Liver (tissue), 9 donors: ENCODE measurements around the gene DEPDC5. TPM values are rescaled to one million over a fixed set of nuclear protein-coding genes. Genes with fewer than 3 reads are reported as not detected.

ENCODE experiments used
- DNase-seq: peaks from one replicate; pipeline ENCODE4 v3.0.0-alpha.2; 2017; ENCODE audit warnings: low spot score
- H3K27ac ChIP-seq, 2 donors: one replicate each; pipeline ENCODE4 v1.7.0; 2013; ENCODE audit warnings: inconsistent platforms in 2 of 2, low read length in 2 of 2, control low read depth in 1 of 2, low read depth in 1 of 2, mild to moderate bottlenecking in 1 of 2
- H3K27me3 ChIP-seq, 4 donors: one replicate each; pipeline versions ENCODE4 v1.6.1 to v1.7.0; 2013; ENCODE audit warnings: low read length in 3 of 4, inconsistent platforms in 1 of 4, mild to moderate bottlenecking in 1 of 4, moderate library complexity in 1 of 4; ENCODE audit not compliant: control insufficient read depth in 4 of 4, insufficient read depth in 4 of 4
- H3K36me3 ChIP-seq, 4 donors: one replicate each; pipeline versions ENCODE4 v1.6.1 to v1.7.0; 2013; ENCODE audit warnings: low read length in 3 of 4, mild to moderate bottlenecking in 3 of 4, low read depth in 1 of 4, moderate library complexity in 1 of 4; ENCODE audit not compliant: control insufficient read depth in 4 of 4, insufficient read depth in 3 of 4
- H3K4me1 ChIP-seq, 4 donors: one replicate each; pipeline versions ENCODE4 v1.6.1 to v1.7.0; 2013; ENCODE audit warnings: low read length in 3 of 4, mild to moderate bottlenecking in 3 of 4, moderate library complexity in 1 of 4; ENCODE audit not compliant: control insufficient read depth in 4 of 4, insufficient read depth in 4 of 4
- H3K4me3 ChIP-seq, 3 donors: one replicate each; pipeline versions ENCODE4 v1.6.1 to v1.7.0; 2013; ENCODE audit warnings: low read length in 3 of 3, control low read depth in 1 of 3, low read depth in 1 of 3, mild to moderate bottlenecking in 1 of 3
- H3K9ac ChIP-seq, 2 donors: one replicate each; pipeline ENCODE4 v1.7.0; 2013; ENCODE audit warnings: low read length in 2 of 2, mild to moderate bottlenecking in 2 of 2, moderate library complexity in 2 of 2, control low read depth in 1 of 2, low read depth in 1 of 2
- H3K9me3 ChIP-seq, 4 donors: one replicate each; pipeline versions ENCODE4 v1.6.1 to v1.7.0; 2013; ENCODE audit warnings: low read length in 3 of 4; ENCODE audit not compliant: control insufficient read depth in 4 of 4
- FOXA1 ChIP-seq: IDR thresholded peaks from 2 replicates; pipeline ENCODE4 v1.6.1; 2016; ENCODE audit warnings: antibody characterized with exemption
- FOXA2 ChIP-seq: IDR thresholded peaks from 2 replicates; pipeline ENCODE4 v1.6.1; 2016; ENCODE audit warnings: antibody characterized with exemption
- GABPA ChIP-seq, 2 donors: IDR thresholded peaks in 1 of 2; conservative IDR thresholded peaks in 1 of 2; 2 replicates each; pipeline ENCODE4 v1.6.1; 2016; ENCODE audit warnings: antibody characterized with exemption in 2 of 2, mild to moderate bottlenecking in 1 of 2, moderate library complexity in 1 of 2
- HNF4A ChIP-seq, 2 donors: conservative IDR thresholded peaks; 2 replicates each; pipeline ENCODE4 v1.6.1; 2016; ENCODE audit warnings: antibody characterized with exemption in 2 of 2, mild to moderate bottlenecking in 2 of 2
- HNF4G ChIP-seq: IDR thresholded peaks from 2 replicates; pipeline ENCODE4 v1.6.1; 2016; ENCODE audit warnings: antibody characterized with exemption
- MAX ChIP-seq: IDR thresholded peaks from 2 replicates; pipeline ENCODE4 v1.6.1; 2016; ENCODE audit warnings: antibody characterized with exemption
- RAD21 ChIP-seq, 2 donors: IDR thresholded peaks; 2 replicates each; pipeline ENCODE4 v1.6.1; 2016; ENCODE audit warnings: antibody characterized with exemption in 2 of 2, mild to moderate bottlenecking in 2 of 2
- REST ChIP-seq: IDR thresholded peaks from 2 replicates; pipeline ENCODE4 v1.6.1; 2016; ENCODE audit warnings: antibody characterized with exemption, mild to moderate bottlenecking
- RXRA ChIP-seq, 2 donors: IDR thresholded peaks; 2 replicates each; pipeline ENCODE4 v1.6.1; 2017 to 2018; ENCODE audit warnings: antibody characterized with exemption in 2 of 2, mild to moderate bottlenecking in 1 of 2
- YY1 ChIP-seq: IDR thresholded peaks from 2 replicates; pipeline ENCODE4 v1.6.1; 2016; ENCODE audit warnings: antibody characterized with exemption, mild to moderate bottlenecking
- WGBS: extraction: QIAGEN DNeasy Blood & Tissue Kit; methylation state at CpG from one replicate; pipeline ENCODE4 v1.1.7; 2013; 5-methylcytosine and 5-hydroxymethylcytosine counted together
- polyA plus RNA-seq, 2 donors: library from polyadenylated mRNA; stranded (reverse) in 1 of 2; unstranded in 1 of 2; fragments of 200-250 nt in 1 of 2; fragments of >200 nt in 1 of 2; fragmentation: Nextera tagmentation in 1 of 2; extraction: Ambion mirVana in 1 of 2; gene quantifications; one replicate each; pipeline versions ENCODE4 v1.2.1 to v1.2.3, GENCODE V29; 2013 to 2015
- total RNA-seq, 2 donors: library from RNA; depleted of rRNA; stranded (reverse); fragments of >200 nt; gene quantifications; one replicate each; pipeline ENCODE4 v1.2.3, GENCODE V29; 2014
- TF ChIP-seq, protein P1 (sequence below): fragments of 150-350 bp; IDR thresholded peaks from 2 replicates; pipeline ENCODE4 v1.5.1; 2017; ENCODE audit warnings: improper control_type of control experiment, low read depth, low read length; ENCODE audit not compliant: missing input control
- TF ChIP-seq, protein P2 (sequence below): IDR thresholded peaks from 2 replicates; pipeline ENCODE4 v1.6.1; 2016; ENCODE audit warnings: antibody characterized with exemption
- donor health status: healthy.
- donor health status: healthy.
- donor health status: healthy.
- donor health status: healthy.
- donor health status: healthy.

DEPDC5 gene
- total and polyA plus RNA-seq, 4 donors = 5.5 to 19.4 (median 12.6) TPM

- H3K9me3 ChIP-seq = no peaks in the 10 kb centered on the region
Observed at GRCh38 chr22:31932863-31933262, 179.0 kb downstream of the DEPDC5 start.

DNA sequence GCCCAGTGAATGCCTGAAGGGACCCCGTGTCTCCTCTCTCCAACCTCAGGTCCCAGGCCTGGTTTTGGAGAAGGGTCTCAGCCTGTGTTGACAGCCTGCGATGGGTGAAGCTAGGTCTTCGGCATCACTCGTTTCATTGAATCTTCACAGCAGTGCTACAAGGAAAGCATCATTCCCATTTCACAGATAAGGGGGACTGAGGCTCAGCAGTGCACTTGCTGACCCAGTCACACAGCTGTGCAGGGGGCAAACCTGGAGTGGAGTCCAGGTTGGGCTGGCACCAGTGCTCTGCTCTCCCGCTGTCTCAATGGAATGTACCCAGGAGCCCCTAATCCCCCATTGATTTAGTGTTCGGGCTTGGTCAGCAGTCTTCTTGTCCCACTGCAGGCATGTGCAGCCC is 179.6 kb downstream of the DEPDC5 start:
- H3K4me3 ChIP-seq = no peak overlapping the region
- no peak overlapping the region for H3K9ac ChIP-seq
- DNase-seq = no peak
- WGBS = 96% methylated on average over 6 of the region's 6 CpGs
- TF ChIP-seq YY1 (no peak), MAX (no peak), HNF4A (conservative IDR thresholded peaks at IDR 0.05) (no peak), FOXA2 (no peak), RAD21 (IDR thresholded peaks at IDR 0.05) (no peak), RXRA (IDR thresholded peaks at IDR 0.05) (no peak), GABPA (IDR thresholded peaks at IDR 0.05 in 1 of 2, conservative IDR thresholded peaks at IDR 0.05 in 1 of 2) (no peak), HNF4G (no peak)
- TF ChIP-seq, protein P1, sequence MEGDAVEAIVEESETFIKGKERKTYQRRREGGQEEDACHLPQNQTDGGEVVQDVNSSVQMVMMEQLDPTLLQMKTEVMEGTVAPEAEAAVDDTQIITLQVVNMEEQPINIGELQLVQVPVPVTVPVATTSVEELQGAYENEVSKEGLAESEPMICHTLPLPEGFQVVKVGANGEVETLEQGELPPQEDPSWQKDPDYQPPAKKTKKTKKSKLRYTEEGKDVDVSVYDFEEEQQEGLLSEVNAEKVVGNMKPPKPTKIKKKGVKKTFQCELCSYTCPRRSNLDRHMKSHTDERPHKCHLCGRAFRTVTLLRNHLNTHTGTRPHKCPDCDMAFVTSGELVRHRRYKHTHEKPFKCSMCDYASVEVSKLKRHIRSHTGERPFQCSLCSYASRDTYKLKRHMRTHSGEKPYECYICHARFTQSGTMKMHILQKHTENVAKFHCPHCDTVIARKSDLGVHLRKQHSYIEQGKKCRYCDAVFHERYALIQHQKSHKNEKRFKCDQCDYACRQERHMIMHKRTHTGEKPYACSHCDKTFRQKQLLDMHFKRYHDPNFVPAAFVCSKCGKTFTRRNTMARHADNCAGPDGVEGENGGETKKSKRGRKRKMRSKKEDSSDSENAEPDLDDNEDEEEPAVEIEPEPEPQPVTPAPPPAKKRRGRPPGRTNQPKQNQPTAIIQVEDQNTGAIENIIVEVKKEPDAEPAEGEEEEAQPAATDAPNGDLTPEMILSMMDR = no peak
- TF ChIP-seq, protein P2, sequence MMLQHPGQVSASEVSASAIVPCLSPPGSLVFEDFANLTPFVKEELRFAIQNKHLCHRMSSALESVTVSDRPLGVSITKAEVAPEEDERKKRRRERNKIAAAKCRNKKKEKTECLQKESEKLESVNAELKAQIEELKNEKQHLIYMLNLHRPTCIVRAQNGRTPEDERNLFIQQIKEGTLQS = no peak
- H3K27me3 ChIP-seq = no peaks in the 10 kb centered on the region
- H3K4me1 ChIP-seq = no peaks in the 10 kb centered on the region
- H3K27ac ChIP-seq = no peak overlapping the region
- H3K36me3 ChIP-seq = no peaks in the 10 kb centered on the region
- H3K9me3 ChIP-seq = no peaks in the 10 kb centered on the region

More at GRCh38 chr22:31932863-31933262, 179.0 kb downstream of the DEPDC5 start:
- Histone ChIP-seq H3K27ac (no peak overlapping the region), H3K9ac (no peak overlapping the region), H3K27me3 (no peaks in the 10 kb centered on the region), H3K4me1 (no peaks in the 10 kb centered on the region), H3K36me3 (no peaks in the 10 kb centered on the region), H3K4me3 (no peak overlapping the region)
- 78% methylated on average over 5 of the region's 5 CpGs for WGBS
- DNase-seq = no peak
- TF ChIP-seq HNF4G = no peak
- TF ChIP-seq GABPA (IDR thresholded peaks at IDR 0.05 in 1 of 2, conservative IDR thresholded peaks at IDR 0.05 in 1 of 2) = no peak
- TF ChIP-seq FOXA1 = no peak
- no peak for TF ChIP-seq REST
- TF ChIP-seq RXRA (IDR thresholded peaks at IDR 0.05) = no peak
- no peak for TF ChIP-seq HNF4A (conservative IDR thresholded peaks at IDR 0.05)
- no peak for TF ChIP-seq YY1
- no peak for TF ChIP-seq FOXA2
